Activated CD8-positive, alpha-beta memory T cell treated with anti-CD3 and anti-CD28 coated beads, Interleukin-2, amount 50 U/mL, for 48 hours (primary cell): Measurements from ENCODE around the gene C10orf71.

Source experiments
- DNase-seq: peaks from one replicate; pipeline ENCODE4 v3.0.0-alpha.2; 2020

Gene C10orf71

GRCh38 chr10:49294731-49295130 lies 4.2 kb upstream of the C10orf71 start:
- DNase-seq, result no peak

GRCh38 chr10:49295297-49295696 lies 3.7 kb upstream of the C10orf71 start:
- no peak for DNase-seq

GRCh38 chr10:49296382-49296781 lies 2.6 kb upstream of the C10orf71 start:
- DNase-seq, result no peak

GRCh38 chr10:49296836-49297235 lies 2.1 kb upstream of the C10orf71 start:
- no peak for DNase-seq

- DNase-seq, result no peak
These were observed 926 bp upstream of the C10orf71 start for GRCh38 chr10:49297818-49298670.

GRCh38 chr10:49298671-49298982 lies 343 bp upstream of the C10orf71 start:
- DNase-seq, result no peak

GRCh38 chr10:49299816-49300139 lies 808 bp downstream of the C10orf71 start:
- DNase-seq, result no peak

GRCh38 chr10:49300140-49300974 lies 1.4 kb downstream of the C10orf71 start:
- DNase-seq, result no peak

GRCh38 chr10:49301302-49301701 lies 2.3 kb downstream of the C10orf71 start:
- no peak for DNase-seq

- DNase-seq, result no peak
These were observed 3.1 kb downstream of the C10orf71 start for GRCh38 chr10:49302088-49302487.

GRCh38 chr10:49303711-49304110 lies 4.7 kb downstream of the C10orf71 start:
- no peak for DNase-seq

GRCh38 chr10:49304137-49304536 lies 5.2 kb downstream of the C10orf71 start:
- no peak for DNase-seq

- no peak for DNase-seq
These were observed 9.0 kb downstream of the C10orf71 start for GRCh38 chr10:49307921-49308320.

GRCh38 chr10:49308881-49309280 lies 9.9 kb downstream of the C10orf71 start:
- no peak for DNase-seq

GRCh38 chr10:49309691-49310411 lies 10.9 kb downstream of the C10orf71 start:
- DNase-seq, result no peak

GRCh38 chr10:49310460-49310859 lies 11.5 kb downstream of the C10orf71 start:
- DNase-seq, result no peak

GRCh38 chr10:49310901-49311554 lies 12.1 kb downstream of the C10orf71 start:
- no peak for DNase-seq

GRCh38 chr10:49311555-49312236 lies 12.7 kb downstream of the C10orf71 start:
- no peak for DNase-seq

GRCh38 chr10:49312246-49312869 lies 13.4 kb downstream of the C10orf71 start:
- no peak for DNase-seq

- DNase-seq, result no peak
These were observed 14.6 kb downstream of the C10orf71 start for GRCh38 chr10:49313501-49314070.

- no peak for DNase-seq
These were observed 15.8 kb downstream of the C10orf71 start for GRCh38 chr10:49314806-49315205.

GRCh38 chr10:49318028-49318427 lies 19.1 kb downstream of the C10orf71 start:
- DNase-seq, result no peak
